HEK293T (cell line): Measurements from ENCODE around the gene UBE2C.

Experiments
- ARNT ChIP-seq: fragments of 450-650 bp; IDR thresholded peaks from 2 replicates; pipeline ENCODE4 v1.6.1; 2017; ENCODE audit warnings: mild to moderate bottlenecking
- CTBP1 ChIP-seq: fragments of 450-650 bp; IDR thresholded peaks from 2 replicates; pipeline ENCODE4 v1.6.1; 2016; ENCODE audit warnings: borderline replicate concordance
- FOXM1 ChIP-seq: fragments of 450-650 bp; IDR thresholded peaks from 2 replicates; pipeline ENCODE4 v1.6.1; 2017; ENCODE audit warnings: mild to moderate bottlenecking, borderline replicate concordance
- NFRKB ChIP-seq: fragments of 450-650 bp; IDR thresholded peaks from 2 replicates; pipeline ENCODE4 v1.6.1; 2016; ENCODE audit warnings: mild to moderate bottlenecking, moderate library complexity
- PKNOX1 ChIP-seq: fragments of 450-650 bp; IDR thresholded peaks from 2 replicates; pipeline ENCODE4 v1.6.1; 2016
- SP1 ChIP-seq: fragments of 450-650 bp; IDR thresholded peaks from 2 replicates; pipeline ENCODE4 v1.6.1; 2017

GRCh38 chr20:45771182-45771759, 41.2 kb upstream of the UBE2C start:
- no peak for TF ChIP-seq NFRKB
- no peak for TF ChIP-seq ARNT
- TF ChIP-seq FOXM1, result no peak
- no peak for TF ChIP-seq PKNOX1
- TF ChIP-seq CTBP1, result no peak
- no peak for TF ChIP-seq SP1
